Esophagus squamous epithelium (tissue), 4 donors: ENCODE results near the gene RHBDD3.

Source experiments
- CTCF ChIP-seq, 6 experiments: fragments of 450-650 bp in 4 of 6; fragments of 200-600 bp in 2 of 6; sonication (generic) in 2 of 6; IDR thresholded peaks; one replicate each; pipeline ENCODE4 v1.5.1; 2016 to 2019; ENCODE audit warnings: antibody characterized with exemption in 6 of 6, mild to moderate bottlenecking in 4 of 6, moderate library complexity in 4 of 6
- POLR2A ChIP-seq, 4 donors: fragments of 450-650 bp; IDR thresholded peaks; one replicate each; pipeline ENCODE4 v1.6.1; 2017; ENCODE audit warnings: antibody characterized with exemption in 4 of 4, mild to moderate bottlenecking in 4 of 4, moderate library complexity in 3 of 4

- no peak for TF ChIP-seq POLR2A (IDR thresholded peaks at IDR 0.05)
- TF ChIP-seq CTCF (IDR thresholded peaks at IDR 0.05) = no peak
These were observed 48.9 kb downstream of the RHBDD3 start for GRCh38 chr22:29218758-29219408.
